RPMI8226 (cell line): ENCODE results near the gene KIF1C.
"Not testable (repeated sequence)": the region's sequence is repeated elsewhere in the genome, so short reads cannot be mapped to it uniquely, and the experiment has no call there.

Experiments used
- DNase-seq: peaks from one replicate; pipeline ENCODE4 v3.0.0-alpha.2; 2015

The KIF1C gene

DNA sequence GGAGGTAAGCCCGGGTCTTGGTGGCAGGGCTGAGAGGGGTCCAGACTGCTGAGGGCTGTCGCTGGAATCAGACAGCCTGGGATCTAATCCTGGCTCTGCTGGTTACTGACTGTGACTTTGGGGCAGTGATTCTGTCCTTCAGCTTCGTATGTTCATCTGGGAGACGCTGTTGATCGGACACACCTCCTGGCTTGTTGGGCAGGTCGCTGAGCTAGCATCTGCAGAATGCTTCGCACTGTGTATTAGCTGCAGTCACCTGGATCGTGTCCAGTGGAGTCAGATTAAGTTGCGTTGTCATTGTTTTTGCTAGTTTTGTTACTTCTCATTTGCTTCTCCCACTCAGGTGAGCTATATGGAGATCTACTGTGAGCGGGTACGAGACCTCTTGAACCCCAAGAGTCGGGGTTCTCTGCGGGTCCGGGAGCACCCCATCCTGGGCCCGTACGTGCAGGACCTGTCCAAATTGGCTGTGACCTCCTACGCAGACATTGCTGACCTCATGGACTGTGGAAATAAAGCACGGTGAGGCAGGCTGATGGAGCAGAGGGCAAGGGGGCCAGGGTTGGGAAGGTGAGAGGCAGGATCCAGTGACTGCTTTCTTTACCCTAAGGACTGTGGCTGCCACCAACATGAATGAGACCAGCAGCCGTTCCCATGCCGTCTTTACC is 4.5 kb downstream of the KIF1C start:
- no peak for DNase-seq

DNA sequence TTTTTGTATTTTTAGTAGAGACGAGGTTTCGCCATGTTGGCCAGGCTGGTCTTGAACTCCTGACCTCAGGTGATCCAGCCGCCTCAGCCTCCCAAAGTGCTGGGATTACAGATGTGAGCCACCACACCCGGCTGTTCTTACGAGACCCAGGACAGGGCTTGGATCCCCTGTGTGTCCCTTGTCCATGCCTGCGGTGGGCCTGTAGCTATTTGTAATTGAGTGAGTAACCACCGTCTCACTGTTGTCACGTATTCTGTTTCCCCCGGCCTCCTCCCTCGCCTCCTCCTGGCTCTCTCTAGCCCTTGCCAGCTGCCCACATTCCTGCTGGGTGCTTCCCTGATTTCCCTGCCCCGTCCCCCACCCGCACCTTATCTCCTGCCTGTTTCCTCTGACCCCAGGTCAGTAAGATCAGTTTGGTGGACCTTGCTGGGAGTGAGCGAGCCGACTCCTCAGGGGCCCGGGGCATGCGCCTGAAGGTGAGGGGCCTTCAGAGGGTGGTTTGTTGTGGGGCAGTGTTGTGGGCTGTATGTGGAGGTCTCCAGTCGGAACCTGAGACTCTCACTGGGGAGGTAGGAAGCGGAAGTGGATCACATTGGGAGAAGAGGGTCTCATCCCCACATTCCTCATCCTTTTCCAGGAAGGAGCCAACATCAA is 5.6 kb downstream of the KIF1C start:
- DNase-seq, result no peak

DNA sequence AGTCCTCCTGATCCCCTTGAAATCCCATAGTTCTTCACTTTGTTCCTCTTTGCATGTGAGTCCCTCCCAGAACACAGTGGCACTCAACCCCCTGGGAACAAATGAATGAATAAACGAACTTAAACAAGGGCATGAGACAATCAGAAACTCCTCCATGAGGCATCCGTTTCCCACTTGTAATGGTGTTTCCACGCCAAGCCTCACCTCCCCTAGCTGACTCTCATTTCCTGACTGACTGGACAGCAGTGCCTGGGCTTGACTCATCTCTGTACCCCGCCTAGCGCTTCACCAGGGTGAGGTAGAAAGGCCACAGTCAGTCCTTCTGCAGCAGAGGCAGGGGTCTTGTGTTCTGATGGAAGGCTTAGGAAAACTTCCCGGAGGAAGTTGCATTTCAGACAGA is 14.2 kb downstream of the KIF1C start:
- DNase-seq, result no peak

DNA sequence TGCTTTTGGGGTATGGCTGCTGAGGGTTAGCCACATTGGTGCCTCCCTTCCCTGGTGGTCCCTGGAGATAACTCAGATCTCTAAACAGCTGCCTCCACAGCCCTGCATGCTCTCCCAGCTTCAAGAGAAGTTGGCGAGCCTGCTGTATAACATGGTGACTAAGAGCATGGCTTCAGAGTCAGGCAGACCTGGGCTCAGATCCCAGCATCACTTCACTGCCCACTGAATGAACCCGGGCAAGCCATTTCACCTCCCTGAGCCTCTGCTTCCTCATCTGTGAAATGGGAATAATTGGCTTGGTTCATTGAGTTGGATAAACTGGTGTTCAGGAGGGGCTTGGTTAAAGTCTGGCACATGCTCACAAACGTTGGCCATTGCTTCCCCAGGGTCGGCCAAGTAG is 16.6 kb downstream of the KIF1C start:
- DNase-seq, result no peak

DNA sequence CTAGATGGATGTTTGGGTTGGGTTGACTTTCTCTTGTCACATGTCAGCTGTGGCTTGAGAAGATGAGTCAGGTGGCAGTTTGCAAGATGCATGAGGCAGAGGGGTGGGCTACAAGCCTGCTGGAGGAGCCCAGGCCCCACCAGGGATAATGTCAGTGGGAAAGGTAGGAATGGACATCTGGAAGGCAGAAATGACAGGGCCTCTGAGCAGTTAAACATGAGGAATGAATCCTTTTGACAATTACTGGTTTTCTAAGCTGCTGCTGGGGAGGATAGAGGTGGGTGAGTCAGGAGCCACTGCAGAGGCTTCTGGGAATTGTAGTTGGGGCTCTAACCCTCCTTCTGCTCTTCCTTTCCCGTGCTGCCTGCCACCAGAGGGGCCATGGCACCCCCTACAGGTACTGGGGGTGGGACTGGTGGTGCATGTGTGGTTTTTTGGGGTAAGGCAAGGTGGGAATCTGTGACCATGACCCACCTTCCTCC is 21.8 kb downstream of the KIF1C start:
- no peak for DNase-seq

DNA sequence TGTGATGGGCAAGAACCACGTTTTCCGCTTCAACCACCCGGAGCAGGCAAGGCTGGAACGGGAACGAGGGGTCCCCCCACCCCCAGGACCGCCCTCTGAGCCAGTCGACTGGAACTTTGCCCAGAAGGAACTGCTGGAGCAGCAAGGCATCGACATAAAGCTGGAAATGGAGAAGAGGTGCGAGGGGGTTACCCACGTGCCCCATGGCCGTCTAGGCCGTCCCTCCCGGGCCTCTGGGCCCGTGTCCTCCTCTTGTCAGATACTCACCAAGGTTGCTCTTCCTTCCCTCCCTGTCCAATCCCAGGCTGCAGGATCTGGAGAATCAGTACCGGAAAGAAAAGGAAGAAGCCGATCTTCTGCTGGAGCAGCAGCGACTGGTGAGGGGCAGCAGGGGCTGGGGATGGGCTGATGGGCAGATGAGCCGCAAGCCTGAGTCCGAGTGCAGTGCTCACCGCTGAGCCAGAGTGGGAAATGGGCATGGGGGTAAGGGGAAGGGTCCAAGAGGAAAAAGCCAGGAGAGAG is 22.8 kb downstream of the KIF1C start:
- no peak for DNase-seq

DNA sequence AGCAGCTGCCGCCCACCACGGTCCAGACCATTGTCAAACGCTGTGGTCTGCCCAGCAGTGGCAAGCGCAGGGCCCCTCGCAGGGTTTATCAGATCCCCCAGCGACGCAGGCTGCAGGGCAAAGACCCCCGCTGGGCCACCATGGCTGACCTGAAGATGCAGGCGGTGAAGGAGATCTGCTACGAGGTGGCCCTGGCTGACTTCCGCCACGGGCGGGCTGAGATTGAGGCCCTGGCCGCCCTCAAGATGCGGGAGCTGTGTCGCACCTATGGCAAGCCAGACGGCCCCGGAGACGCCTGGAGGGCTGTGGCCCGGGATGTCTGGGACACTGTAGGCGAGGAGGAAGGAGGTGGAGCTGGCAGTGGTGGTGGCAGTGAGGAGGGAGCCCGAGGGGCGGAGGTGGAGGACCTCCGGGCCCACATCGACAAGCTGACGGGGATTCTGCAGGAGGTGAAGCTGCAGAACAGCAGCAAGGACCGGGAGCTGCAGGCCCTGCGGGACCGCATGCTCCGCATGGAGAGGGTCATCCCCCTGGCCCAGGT is 24.5 kb downstream of the KIF1C start:
- DNase-seq, result no peak

DNA sequence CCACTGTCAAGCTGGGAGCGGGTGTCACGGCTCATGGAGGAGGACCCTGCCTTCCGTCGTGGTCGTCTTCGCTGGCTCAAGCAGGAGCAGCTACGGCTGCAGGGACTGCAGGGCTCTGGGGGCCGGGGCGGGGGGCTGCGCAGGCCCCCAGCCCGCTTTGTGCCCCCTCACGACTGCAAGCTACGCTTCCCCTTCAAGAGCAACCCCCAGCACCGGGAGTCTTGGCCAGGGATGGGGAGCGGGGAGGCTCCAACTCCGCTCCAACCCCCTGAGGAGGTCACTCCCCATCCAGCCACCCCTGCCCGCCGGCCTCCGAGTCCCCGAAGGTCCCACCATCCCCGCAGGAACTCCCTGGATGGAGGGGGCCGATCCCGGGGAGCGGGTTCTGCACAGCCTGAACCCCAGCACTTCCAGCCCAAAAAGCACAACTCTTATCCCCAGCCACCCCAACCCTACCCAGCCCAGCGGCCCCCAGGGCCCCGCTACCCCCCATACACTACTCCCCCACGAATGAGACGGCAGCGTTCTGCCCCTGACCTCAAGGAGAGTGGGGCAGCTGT is 25.9 kb downstream of the KIF1C start:
- no peak for DNase-seq

DNA sequence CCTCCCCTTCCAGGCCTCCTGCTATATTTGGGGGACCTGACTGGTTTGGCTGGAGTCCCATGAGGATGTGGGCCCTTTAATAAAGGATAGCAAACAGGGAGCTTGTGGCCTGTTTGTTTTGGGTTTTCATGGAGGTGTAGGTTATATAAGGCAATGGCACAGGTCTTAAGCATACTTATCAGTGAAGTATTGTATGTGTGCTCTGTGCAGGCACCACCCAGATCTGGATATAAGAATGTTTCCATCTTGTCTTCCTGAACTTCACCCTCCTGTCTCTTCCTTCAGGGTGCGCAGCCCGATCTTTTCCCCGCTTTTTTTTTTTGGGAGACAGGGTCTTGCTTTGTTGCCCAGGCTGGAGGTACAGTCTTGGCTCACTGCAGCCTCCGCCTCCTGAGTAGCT is 26.9 kb downstream of the KIF1C start:
- DNase-seq, result no peak

DNA sequence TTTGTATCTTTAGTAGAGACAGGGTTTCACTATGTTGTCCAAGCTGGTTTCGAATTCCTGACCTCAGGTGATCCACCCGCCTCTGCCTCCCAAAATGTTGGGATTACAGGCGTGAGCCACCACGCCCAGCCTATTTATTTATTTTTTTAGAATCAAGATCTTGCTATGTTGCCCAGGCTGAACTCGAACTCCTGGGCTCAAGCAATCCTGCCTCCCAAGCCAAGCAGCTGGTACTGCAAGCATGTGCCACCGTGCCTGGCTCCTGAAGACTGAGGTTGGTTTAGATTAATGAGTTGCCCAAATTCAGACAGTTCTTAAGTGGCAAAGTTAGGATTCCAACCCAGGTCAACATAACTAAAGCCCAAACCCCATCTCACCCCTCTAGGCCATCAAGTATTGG is 29.5 kb downstream of the KIF1C start:
- no peak for DNase-seq

DNA sequence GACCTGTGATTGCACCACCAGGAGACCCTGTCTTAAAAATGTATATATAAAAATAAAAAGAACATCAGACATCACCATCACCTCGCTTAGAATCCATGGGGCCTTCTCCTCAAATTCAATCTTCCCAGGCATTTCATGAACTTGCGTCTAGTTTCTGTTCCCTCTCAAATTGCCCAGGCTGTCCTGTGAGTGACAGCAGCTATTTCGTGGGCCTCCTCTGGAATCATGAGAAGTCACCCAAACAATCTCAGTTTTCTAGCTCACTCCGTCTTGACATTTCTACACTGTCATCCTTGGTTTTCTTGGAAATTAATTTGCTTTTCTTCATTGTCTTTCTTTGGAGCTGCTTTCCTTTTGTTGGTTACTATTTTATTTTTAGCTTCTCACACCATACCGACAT is 30.2 kb downstream of the KIF1C start:
- DNase-seq, result no peak

DNA sequence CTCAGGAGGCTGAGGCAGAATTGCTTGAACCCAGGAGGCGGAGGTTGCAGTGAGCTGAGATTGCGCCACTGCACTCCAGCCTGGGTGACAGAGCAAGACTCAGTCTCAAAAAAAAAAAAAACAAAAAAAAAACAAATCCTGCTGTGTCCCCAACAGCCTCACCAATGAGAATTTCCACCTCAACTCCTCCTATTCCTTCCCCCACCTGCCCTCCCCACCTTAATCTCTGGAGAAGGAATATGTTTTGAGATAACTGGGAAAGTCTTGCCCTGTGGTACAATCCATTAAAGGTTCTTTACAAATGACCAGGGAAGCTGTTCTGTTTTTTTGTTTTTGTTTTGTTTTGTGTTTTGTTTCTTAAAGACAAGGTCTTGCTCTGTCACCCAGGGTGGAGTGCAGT is 32.4 kb downstream of the KIF1C start:
- DNase-seq, result not testable (repeated sequence)

DNA sequence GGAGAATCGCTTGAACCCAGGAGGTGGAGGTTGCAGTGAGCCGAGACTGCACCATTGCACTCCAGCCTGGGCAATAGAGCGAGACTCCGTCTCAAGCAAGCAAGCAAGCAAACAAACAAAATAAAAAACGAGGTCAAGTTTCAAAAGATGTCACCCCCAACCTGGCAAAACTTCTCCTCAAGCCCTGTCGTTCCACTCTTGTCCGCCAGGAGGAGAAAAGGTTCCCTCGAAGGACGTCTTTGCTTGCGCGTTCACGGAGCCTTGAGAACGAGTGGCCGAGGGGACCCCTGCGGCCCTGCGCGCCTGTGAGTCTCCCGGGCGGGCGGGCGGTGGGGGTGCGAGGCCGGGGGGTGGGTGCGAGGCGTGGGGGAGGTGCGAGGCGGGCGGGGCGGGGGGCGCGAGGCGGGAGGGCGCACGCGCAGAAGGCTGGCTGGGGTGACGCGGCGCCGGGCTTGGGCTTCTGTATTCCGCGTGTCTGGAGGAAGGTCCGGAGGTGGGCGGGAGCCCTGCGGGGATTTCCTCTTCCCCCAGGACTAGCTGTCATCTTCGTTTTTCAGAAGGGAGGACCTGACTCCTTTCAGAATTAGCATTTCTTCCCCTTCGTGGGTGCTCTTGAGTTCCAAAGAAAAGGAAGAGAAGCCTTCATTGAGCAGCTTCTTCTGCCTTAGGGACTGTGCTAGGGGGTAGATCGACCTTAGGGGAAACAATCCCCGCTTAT is 33.8 kb downstream of the KIF1C start:
- DNase-seq, result peak; percentile 79

DNA sequence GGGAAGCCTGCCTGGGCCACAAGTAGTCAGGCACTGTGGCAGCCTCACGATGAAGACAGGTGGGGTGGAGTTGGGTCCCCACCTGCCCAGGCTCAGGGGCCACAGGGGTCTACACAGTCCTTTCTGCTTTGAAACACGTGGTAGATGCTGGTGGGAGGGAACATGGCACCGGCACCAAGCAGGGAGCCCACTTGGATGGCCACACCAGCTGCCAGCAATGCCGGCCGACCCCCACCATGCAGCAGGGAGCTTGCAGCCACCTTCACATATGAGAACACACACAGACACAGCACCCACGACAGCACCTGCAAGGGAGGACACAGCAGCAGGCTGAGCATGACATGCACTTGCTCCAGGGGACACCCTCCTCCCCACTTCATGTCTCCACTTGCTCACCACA is 35.1 kb downstream of the KIF1C start:
- DNase-seq, result no peak

DNA sequence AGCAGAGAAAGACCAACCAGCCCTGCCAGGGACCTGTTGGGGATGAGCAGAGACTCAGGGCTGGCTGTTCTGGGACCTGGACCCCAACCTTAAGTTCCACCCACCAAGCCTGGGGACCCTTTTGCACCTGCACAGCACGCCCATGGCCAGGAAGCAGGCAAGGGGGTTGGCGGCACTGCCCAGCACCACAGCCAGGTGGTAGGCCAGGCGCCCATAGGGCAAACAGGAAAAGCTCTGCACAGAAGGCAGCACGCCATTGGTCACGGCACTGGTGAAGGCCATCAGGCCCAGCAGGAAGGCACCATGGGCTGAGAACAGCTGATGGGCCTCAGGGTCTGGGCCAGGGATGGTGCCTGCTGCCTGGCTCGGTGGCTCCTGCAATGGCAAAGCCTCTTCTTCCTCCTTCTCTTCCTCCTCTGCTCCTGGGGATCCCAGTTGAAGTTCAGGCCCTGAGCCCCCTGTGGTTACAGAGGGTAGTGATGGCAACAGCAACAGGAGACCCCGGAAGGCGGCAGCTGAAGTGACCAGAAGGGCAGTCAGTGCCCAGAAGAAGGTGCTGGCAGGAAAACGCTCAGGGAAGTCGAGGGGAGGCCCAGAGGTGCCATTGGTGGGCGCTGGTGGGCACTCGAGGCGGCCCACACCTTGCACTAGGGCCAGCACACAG is 35.7 kb downstream of the KIF1C start:
- no peak for DNase-seq

DNA sequence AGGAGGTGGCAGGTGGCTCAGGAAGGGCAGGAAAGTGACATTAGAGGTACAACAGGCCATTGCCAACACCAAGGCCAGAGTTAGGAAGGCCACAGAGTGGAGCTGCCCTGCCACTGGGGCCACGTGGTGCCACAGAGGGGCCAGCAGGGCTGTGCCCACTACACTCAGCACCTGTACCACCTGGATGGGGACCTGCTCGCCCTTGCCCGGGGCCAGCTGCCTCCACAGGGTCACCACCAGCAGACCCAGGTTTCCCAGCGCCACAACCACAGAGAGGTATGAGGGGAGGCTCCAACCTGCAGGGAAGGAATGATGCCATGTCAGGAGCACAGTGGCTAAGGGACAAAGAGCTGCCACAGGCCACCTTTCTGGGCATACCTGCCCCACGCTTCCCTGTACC is 36.3 kb downstream of the KIF1C start:
- no peak for DNase-seq

DNA sequence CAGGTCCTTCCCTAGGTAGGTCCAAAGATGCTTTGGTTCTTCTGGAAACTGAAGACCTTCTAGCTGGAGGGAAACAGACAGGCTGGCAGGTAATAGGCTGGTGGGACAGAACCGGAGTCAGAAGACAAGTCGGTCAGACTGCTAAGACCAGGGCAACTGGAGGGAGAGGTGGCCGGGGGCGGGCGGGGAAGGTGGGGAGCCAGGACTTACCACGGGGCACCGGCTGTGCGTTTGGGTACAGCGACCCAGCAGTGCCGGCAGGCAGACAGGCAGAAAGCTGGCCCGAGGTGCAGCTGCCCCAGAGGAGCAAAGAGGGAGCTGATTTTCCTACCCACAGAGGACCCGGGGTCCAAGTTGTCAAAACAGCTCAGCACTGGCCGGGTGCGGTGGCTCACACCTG is 36.9 kb downstream of the KIF1C start:
- DNase-seq, result no peak

DNA sequence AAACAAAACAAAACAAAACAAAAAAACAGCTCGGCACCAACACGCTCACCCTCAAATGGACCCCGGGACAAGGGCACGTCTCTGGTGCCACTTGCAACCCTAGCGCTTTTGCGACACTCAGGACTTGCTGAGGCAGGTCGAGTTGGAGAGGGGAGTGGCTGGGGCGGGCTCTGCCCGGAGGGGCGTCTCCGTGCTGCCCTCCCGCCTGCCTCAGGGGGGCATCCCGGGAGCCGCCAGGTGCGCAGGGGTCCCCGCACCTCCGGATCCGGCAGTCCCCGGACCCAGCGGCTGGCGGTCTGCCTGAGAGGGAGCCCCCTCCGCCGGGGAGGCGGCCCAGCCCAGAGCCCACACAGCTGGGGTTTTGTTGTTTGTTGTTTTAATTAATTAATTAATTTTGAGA is 37.6 kb downstream of the KIF1C start, which contains the start of gene SLC52A1:
Gene SLC52A1 (minus strand): TSS at position 112 of the 400 bp plus-strand sequence. CDS start 820 bp downstream, outside the sequence.
- no peak for DNase-seq

DNA sequence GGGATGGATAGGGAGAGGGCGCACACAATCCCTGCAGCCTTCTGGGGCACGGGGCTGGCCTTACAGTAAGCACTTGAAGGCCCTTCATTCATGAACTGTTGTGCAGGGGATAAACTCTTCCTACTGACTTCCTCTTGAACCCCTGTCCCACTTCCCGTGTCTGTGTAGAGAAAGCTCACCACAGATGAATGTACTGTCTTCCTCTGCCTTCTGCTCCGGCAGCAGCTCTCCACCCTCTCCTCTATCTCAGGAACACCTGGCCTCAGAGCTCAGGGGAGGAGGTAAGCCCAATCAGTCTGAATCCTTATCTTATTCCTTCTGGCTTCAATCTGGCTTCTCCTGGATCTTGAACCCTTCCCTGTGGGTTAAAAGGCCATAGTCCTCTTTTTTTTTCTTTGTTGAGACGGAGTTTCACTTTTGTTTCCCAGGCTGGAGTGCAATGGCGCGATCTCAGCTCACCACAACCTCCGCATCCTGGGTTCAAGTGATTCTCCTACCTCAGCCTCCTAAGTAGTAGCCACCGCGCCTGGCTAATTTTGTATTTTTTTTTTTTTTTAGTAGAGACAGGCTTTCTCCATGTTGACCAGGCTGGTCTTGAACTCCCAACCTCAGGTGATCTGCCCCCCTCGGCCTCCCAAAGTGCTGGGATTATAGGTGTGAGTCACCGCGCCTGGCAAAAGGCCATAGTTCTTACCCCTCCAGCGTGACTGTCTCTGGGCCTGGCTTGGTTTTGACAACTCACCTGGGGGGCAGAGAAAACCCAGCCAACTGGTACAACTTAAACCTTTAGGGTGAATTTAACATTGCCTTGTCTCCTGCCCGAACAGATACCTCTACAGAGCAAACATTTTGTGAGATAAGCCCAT is 44.6 kb downstream of the KIF1C start:
- DNase-seq, result no peak

DNA sequence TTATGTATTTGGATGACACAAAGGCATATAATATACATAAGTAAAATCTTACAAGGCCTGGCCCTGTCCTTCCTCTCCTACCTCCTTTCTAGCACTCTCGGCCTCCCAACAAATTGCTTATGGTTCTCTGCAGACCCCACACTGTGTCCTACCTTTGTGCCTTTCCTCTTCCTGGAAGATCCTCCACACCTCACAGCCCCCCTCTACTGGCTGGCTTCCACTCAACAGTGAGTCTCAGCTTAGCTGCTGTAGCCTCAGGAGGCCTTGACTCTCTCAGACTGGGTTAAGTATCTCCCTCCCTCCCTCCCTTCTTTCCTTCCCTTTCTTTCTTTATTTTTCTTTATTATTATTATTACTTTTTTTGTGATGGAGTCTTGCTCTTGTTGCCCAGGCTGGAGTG is 45.8 kb downstream of the KIF1C start:
- no peak for DNase-seq

DNA sequence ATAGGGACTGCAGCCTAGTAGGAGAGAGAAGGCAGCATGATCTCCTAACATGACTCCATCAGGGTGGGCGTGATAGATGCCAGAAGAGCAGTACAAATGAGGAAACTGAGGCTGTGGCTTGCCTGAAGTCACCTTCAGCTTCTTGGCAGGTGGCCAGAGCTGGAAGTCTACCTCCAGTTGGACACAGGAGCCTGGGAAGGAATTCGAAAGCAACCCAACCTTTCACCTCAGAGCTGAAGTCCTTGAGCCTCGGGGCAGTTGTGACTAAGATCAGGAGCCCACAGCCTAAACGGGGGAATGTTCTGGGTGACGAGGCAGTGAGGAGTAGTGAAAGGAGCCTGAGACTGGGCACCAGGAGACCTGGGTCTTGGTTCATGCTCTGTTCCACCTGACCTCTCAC is 46.9 kb downstream of the KIF1C start:
- no peak for DNase-seq

DNA sequence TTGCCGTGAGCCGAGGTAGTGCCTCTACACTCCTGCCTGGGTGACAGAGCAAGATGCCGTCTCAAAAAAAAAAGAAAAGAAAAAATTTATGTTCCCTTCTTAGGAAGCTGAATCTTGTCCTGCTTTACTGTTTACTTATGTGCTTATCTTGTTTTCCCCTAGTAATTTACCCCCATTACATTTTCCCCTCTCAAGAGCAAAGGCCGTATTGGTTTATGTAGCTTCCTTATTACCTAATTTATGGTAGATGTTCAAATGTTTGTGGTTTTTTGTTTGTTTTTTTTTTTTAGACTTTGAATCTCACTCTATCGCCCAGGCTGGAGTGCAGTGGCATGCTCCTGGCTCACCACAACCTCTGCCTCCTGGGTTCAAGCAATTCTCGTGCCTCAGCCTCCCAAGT is 47.7 kb downstream of the KIF1C start:
- DNase-seq, result no peak
